Fibroblast of skin of left biceps (primary cell): Measurements from ENCODE around the gene MAP3K12.
A peak's percentile ranks its signal among the peaks of the same experiment; 100 is the strongest.
"Not testable (repeated sequence)": the region's sequence is repeated elsewhere in the genome, so short reads cannot be mapped to it uniquely, and the experiment has no call there.

ENCODE experiments used
- DNase-seq, 2 experiments: peaks; one replicate each; pipeline ENCODE4 v3.0.0-alpha.2; 2013; ENCODE audit warnings: low read depth in 2 of 2

Gene MAP3K12

DNA sequence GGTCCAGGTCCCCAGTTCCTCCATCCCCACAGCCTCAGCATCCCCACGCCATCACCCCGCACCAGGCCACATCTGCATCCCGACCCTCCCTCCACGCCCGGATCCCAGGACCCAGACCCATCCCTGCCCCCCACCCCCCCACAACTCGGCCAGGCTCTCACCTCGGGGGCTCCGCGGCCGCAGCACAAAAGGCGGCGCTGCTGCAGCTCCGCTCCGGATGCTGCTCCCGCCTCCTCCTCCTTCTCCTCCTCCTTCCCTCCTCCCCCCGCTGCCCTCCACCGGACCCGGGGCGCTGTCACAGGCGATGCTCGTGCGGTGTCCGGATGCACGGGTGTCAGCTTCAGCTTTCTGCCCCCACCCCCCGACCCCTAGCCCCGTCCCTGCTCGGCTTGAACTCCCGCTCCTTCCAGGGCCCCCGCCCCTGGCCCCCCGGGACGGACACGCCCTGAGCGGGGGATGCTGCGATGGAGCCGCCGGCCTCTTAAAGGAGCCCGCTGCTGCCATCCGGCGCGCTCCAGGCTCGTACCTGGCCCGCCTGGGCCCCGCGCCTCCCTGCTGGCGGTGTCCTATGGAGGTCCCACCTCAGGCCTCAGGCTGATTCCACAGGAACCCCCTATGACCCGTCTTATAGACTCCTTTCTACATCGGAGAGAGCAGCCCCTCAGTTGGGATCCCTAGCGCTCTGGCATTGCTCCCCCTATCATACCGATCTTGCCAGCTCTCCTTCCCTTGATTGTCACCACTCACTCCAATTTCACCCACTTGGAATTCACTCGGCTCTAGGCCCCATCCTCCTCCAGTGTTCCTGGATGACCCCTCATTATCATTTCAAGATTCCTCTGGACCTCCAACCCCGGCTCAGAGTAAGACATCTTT, at the start of gene MAP3K12:
Gene MAP3K12 (minus strand): TSS at position 193 of the 876 bp plus-strand sequence. CDS start 12,067 bp downstream, outside the sequence.
- DNase-seq: no peak

DNA sequence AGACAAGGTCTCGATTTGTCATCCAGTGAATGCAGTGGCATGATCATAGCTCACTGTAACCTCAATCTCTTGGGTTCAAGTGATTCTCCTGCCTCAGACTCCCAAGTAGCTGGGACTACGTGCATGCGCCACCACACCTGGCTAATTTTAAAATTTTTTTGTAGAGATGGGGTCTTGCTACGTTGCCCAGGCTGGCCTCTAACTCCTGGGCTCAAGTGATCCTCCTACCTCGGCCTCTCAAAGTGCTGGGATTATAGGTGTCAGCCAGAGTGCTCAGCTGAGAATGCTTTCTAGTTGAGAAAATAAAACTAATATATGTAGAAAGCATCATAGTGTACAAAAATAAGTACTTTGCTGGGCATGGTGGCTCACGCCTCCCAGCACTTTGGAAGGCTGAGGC, 49.1 kb upstream of the MAP3K12 start:
- not testable (repeated sequence) for DNase-seq

DNA sequence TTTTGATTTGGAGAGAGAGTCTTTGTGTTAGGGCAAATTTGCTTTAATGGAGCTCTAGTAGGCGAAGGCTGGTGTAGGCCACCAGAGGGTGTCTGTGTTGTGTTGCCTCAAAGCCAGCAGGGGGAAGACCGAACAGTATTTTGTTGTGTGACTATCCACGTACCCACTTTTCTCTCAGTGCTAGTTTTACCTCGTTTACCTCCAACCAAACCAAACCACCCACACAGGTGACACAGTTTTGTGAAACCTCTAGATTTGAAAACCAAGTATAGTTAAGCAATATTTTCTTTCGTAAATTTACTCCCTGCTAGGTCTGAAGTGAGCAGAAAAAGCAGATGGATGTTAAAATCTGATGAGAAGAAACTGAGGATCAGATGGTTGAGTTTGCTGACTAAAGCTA, 44.3 kb upstream of the MAP3K12 start:
- DNase-seq: peak in 1 of 2 experiments; percentile 38

DNA sequence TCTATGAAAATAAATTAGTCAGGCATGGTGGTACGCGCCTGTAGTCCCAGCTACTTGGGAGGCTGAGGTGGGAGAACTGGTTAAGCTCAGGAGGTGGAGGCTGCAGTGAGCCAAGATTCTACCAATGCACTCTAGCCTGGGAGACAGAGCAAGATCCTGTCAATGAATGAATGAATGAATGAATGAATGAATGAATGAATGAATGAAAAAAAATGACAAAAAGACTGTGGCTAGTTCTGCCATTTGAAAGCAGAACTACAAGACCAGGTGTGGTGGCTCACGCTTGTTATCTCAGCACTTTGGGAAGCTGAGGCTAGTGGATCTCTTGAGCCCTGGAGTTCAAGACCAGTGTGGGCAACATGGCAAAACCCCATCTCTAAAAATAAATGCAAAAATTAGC, 40.3 kb upstream of the MAP3K12 start:
- DNase-seq: no peak

GRCh38 chr12:53538209-53538689, 39.0 kb upstream of the MAP3K12 start:
- DNase-seq: no peak

- no peak for DNase-seq
These were observed 37.7 kb upstream of the MAP3K12 start for GRCh38 chr12:53536962-53537361.

GRCh38 chr12:53533471-53533870, 34.2 kb upstream of the MAP3K12 start:
- DNase-seq: no peak

GRCh38 chr12:53532524-53533445, 33.5 kb upstream of the MAP3K12 start:
- DNase-seq: no peak

DNA sequence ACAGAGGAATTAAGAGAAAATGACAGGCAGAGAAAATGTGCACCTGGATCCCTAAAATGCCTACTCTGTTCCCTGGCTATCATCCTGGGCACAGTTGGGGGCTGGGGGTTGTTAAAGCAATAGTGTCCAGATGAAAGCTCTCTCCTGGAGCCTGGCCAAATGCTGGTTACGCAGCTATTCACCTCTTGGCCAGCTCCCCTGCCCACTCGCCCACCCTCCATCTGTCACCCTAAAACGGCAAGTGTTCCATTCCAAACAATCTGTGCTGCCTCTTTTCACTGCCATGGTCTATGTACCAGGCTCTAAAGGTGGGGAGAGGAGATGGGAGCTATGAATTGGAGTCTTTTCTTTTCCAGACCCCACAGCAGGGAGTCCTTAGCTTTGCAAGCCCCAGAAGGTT, 32.8 kb upstream of the MAP3K12 start:
- DNase-seq: no peak

- DNase-seq: no peak
These were observed 31.7 kb upstream of the MAP3K12 start for GRCh38 chr12:53530920-53531319.

DNA sequence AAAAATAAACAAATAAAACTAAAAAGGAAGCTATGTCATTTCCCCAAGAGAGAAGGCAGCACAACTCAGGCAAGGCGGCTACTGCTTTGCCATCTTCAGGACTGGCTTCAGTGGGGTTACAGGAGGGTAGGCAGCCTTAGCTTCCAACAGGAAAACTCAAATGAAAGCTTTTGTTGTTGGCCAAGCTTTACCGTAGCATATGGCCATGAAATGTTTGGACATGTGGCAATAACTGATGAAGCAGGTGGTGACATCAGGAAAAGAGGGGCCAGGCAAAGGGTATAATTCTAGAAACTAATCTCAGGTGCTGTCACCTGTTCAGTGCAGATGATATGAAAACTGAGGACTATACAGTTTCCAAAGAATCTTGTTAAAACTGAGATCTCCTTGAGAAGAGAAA, 30.8 kb upstream of the MAP3K12 start:
- DNase-seq: no peak

GRCh38 chr12:53524476-53524875, 25.2 kb upstream of the MAP3K12 start:
- no peak for DNase-seq

- DNase-seq: no peak
These were observed 23.9 kb upstream of the MAP3K12 start for GRCh38 chr12:53523131-53523530.

- DNase-seq: no peak
These were observed 19.1 kb upstream of the MAP3K12 start for GRCh38 chr12:53518381-53518780.

DNA sequence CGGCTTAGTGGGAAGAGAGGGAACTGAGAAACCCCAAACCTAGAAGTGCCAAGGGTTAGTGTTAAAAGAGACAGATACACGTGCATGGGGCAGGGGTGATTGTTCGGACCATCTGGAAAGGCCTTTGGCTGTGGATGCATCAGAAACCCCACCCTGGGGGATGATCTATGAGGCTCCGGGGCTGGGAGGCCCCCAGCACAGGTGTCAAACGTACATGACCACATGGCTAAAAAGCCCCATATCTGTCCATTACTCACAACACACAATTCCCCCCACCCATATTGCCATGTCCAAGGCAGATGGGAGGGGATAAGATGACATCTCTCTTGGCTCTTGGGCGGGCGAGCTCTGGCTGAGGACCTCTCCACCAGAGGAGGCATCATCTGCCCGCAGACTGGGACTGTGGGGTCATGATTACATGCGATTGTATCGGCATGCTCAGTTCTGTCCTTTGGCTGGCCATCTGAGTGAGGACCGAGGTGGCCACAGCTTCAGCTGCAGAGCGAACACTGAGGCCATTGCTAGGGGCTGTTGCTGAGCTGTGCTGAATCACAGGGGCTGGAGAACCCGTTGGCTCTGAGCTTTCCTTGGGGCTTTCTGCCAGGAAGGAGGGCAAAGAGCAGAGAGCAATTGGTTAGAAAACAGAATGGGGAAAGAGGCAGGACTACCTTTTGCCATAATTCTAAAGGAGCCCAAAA, 17.6 kb upstream of the MAP3K12 start:
- DNase-seq: no peak

- DNase-seq: no peak
These were observed 16.0 kb upstream of the MAP3K12 start for GRCh38 chr12:53515291-53515680.

- no peak for DNase-seq
These were observed 15.5 kb upstream of the MAP3K12 start for GRCh38 chr12:53514628-53515290.

DNA sequence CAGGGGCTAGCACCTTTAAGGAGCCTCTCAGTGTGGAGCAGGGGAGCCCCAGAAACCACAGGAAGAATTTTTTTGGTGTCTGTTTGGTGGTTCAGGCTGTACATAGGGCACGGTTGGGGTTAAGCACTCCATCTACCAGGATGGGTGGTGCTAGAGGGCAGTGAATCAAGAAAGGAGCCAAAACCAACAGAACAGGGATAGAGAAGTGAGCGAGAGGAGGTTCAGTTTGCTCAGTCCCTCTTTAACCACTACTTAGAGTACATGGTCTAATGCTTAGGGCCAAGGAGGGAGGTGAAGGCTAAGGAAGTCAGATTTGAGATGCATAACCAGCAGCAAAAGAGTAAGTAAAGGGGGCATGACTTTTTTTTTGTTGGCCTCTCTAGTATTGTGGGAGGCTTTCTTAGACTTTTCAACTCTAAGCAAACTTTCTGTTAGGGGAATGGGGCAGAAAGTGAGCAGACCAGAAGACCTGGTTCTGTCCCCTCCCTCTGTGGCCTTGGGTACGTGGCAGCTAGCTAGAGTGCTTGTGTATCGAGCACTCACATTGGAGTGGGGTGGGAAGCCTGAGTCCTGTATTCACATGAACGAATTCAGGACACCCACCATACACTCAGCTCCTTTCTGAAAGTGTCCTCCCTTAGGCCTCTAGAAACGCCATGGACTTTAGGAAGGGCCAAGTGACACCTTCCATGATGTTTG, 14.6 kb upstream of the MAP3K12 start:
- no peak for DNase-seq

DNA sequence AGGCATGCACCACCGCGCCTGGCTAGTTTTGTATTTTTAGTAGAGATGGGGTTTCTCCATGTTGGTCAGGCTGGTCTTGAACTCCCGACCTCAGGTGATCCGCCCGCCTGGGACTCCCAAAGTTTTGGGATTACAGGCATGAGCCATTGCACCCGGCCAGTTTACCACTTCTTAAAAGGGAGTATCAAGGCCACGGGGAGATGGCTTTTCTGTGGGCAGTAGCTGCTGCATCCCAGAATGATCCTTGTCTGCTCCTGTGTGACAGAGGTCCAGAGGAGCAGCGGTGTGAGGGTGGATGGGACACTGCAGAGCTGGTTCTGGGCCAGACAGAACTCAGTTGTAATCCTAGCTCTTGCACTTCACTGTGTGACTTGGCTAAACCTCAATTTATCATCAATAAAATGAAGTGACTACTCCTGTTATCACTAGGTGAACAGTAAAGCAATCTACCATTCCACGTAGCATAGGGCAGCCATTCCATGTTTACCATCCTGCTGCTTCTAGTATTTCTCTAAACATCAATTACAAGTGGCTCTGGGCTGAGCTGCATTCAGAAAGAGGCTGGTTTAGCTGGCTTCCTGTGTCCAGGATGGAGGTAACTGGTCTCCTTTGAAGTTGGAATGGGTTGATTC, 11.0 kb upstream of the MAP3K12 start:
- DNase-seq: no peak

- DNase-seq: peak in 1 of 2 experiments; percentile 40
These were observed 9.4 kb upstream of the MAP3K12 start for GRCh38 chr12:53508534-53509170.
